IMR-90 (cell line): ENCODE measurements around the gene GLO1. TPM values are rescaled to one million over a fixed set of nuclear protein-coding genes. Genes with fewer than 3 reads are reported as not detected.

Experiments
- ATAC-seq: fragments of 200-7000 bp; cut with Tn5 transposase; 2 replicates; pipeline ENCODE4 v1.9.1; 2020; ENCODE audit warnings: low read depth, mild to moderate bottlenecking, moderate library complexity
- BruUV-seq: library from RNA; stranded (reverse); fragments of 400-500 nt; replicated peaks from 2 replicates; lab custom pipeline; 2021; lab: Mats Ljungman, UMichigan
- CTCF ChIA-PET: fragments of 300-600 bp; formaldehyde crosslinking; extraction: SDS; loops from one replicate; lab custom pipeline; 2021; ENCODE audit warnings: antibody characterized with exemption; lab: Yijun Ruan, JAX
- POLR2A ChIA-PET: fragments of 300-600 bp; sonication (Branson Sonifier 250); formaldehyde crosslinking; loops from one replicate; lab custom pipeline; 2022; ENCODE audit warnings: antibody characterized with exemption; ENCODE audit not compliant: unreplicated experiment; lab: Charles Lee
- DNase-seq: peaks from one replicate; pipeline ENCODE4 v3.0.0; 2013
- H2AFZ ChIP-seq: replicated peaks from 2 replicates; pipeline ENCODE3; 2013; ENCODE audit warnings: low read length, mild to moderate bottlenecking; ENCODE audit not compliant: poor library complexity
- H2AK5ac ChIP-seq: 2 replicates; pipeline ENCODE4 v1.6.1; 2013; ENCODE audit warnings: low read depth, low read length, inconsistent platforms
- H2AK9ac ChIP-seq: replicated peaks from 2 replicates; pipeline ENCODE3; 2013; ENCODE audit warnings: mild to moderate bottlenecking, low read depth, low read length, moderate library complexity; ENCODE audit not compliant: poor library complexity
- H2BK120ac ChIP-seq: 2 replicates; pipeline ENCODE4 v1.6.1; 2013; ENCODE audit warnings: low read depth, low read length, inconsistent platforms
- H2BK15ac ChIP-seq: 3 replicates; pipeline ENCODE4 v1.6.1; 2013; ENCODE audit warnings: low read depth, low read length, inconsistent platforms
- H2BK20ac ChIP-seq: 2 replicates; pipeline ENCODE4 v1.6.1; 2013; ENCODE audit warnings: low read depth, mild to moderate bottlenecking, inconsistent platforms, low read length, moderate library complexity
- H2BK5ac ChIP-seq: 2 replicates; pipeline ENCODE4 v1.6.1; 2013; ENCODE audit warnings: mild to moderate bottlenecking, low read depth, low read length, inconsistent platforms; ENCODE audit not compliant: poor library complexity, severe bottlenecking
- H3K14ac ChIP-seq: replicated peaks from 2 replicates; pipeline ENCODE4 v1.6.1; 2013; ENCODE audit warnings: low read depth, low read length, inconsistent platforms
- H3K18ac ChIP-seq: 2 replicates; pipeline ENCODE4 v1.6.1; 2013; ENCODE audit warnings: low read depth, low read length, control low read depth
- H3K23ac ChIP-seq: 2 replicates; pipeline ENCODE4 v1.6.1; 2013; ENCODE audit warnings: low read depth, low read length, inconsistent platforms
- H3K27ac ChIP-seq: 2 replicates; pipeline ENCODE4 v1.5.1; 2013; ENCODE audit warnings: mild to moderate bottlenecking, control low read depth, low read length; ENCODE audit not compliant: insufficient read depth
- H3K27me3 ChIP-seq: 2 replicates; pipeline ENCODE4 v1.6.1; 2013; ENCODE audit warnings: low read length; ENCODE audit not compliant: control insufficient read depth, insufficient read depth
- H3K36me3 ChIP-seq: 2 replicates; pipeline ENCODE4 v1.6.1; 2013; ENCODE audit warnings: low read length, mixed read lengths; ENCODE audit not compliant: control insufficient read depth, insufficient read depth
- H3K4ac ChIP-seq: 2 replicates; pipeline ENCODE4 v1.6.1; 2013; ENCODE audit warnings: low read depth, low read length, inconsistent platforms
- H3K4me1 ChIP-seq: 2 replicates; pipeline ENCODE4 v1.6.1; 2013; ENCODE audit warnings: low read length, mixed read lengths; ENCODE audit not compliant: control insufficient read depth, insufficient read depth
- H3K4me2 ChIP-seq: 2 replicates; pipeline ENCODE4 v1.6.1; 2013; ENCODE audit warnings: low read depth, mild to moderate bottlenecking, control low read depth, low read length, moderate library complexity
- H3K4me3 ChIP-seq: 2 replicates; pipeline ENCODE4 v1.5.1; 2013; ENCODE audit warnings: low read depth, mild to moderate bottlenecking, control low read depth, low read length, moderate library complexity; ENCODE audit not compliant: insufficient read depth
- H3K56ac ChIP-seq: 2 replicates; pipeline ENCODE4 v1.6.1; 2013; ENCODE audit warnings: low read length, inconsistent platforms; ENCODE audit not compliant: insufficient read depth; ENCODE audit errors: extremely low read depth
- H3K79me1 ChIP-seq, 2 experiments: 2 replicates each; pipeline ENCODE4 v1.6.1; 2013; ENCODE audit warnings: low read length in 2 of 2, inconsistent platforms in 1 of 2, low read depth in 1 of 2
- H3K9ac ChIP-seq: 2 replicates; pipeline ENCODE4 v1.6.1; 2013; ENCODE audit warnings: low read depth, low read length, control low read depth
- H3K9me1 ChIP-seq: 2 replicates; pipeline ENCODE4 v1.6.1; 2013; ENCODE audit warnings: low read length, inconsistent platforms; ENCODE audit not compliant: insufficient read depth
- H3K9me3 ChIP-seq: 2 replicates; pipeline ENCODE4 v1.6.1; 2013; ENCODE audit warnings: low read length; ENCODE audit not compliant: control insufficient read depth, insufficient read depth
- H4K20me1 ChIP-seq: 2 replicates; pipeline ENCODE4 v1.6.1; 2013; ENCODE audit warnings: low read length, inconsistent platforms; ENCODE audit not compliant: insufficient read depth
- H4K5ac ChIP-seq: 2 replicates; pipeline ENCODE4 v1.6.1; 2013; ENCODE audit warnings: mild to moderate bottlenecking, low read depth, low read length, control low read depth
- H4K8ac ChIP-seq, 2 experiments: 2 replicates each; pipeline ENCODE4 v1.6.1; 2013; ENCODE audit warnings: low read depth in 2 of 2, low read length in 2 of 2, control low read depth in 1 of 2, inconsistent platforms in 1 of 2
- H4K91ac ChIP-seq: 2 replicates; pipeline ENCODE4 v1.6.1; 2013; ENCODE audit warnings: low read depth, low read length, inconsistent platforms; ENCODE audit not compliant: insufficient read depth
- CHD1 ChIP-seq: IDR thresholded peaks from 2 replicates; pipeline ENCODE4 v1.6.1; 2012; ENCODE audit warnings: low read depth, low read length, improper control_type of control experiment
- MAFK ChIP-seq: IDR thresholded peaks from 2 replicates; pipeline ENCODE4 v1.6.1; 2012; ENCODE audit warnings: low read depth, low read length, improper control_type of control experiment
- POLR2A ChIP-seq: IDR thresholded peaks from 2 replicates; pipeline ENCODE4 v1.6.1; 2012; ENCODE audit warnings: mild to moderate bottlenecking, low read depth, low read length
- RCOR1 ChIP-seq: IDR thresholded peaks from 2 replicates; pipeline ENCODE4 v1.6.1; 2012; ENCODE audit warnings: mild to moderate bottlenecking, low read length, improper control_type of control experiment; ENCODE audit not compliant: insufficient replicate concordance
- RFX5 ChIP-seq: IDR thresholded peaks from 2 replicates; pipeline ENCODE4 v1.8.0; 2012; ENCODE audit warnings: low read depth, mild to moderate bottlenecking, low read length, moderate library complexity
- whole genome bisulfite sequencing, 2 experiments: methylation state at CpG; one replicate each; pipeline versions ENCODE4 v1.1.5 to v1.1.7; 2013; ENCODE audit warnings: missing lambda C conversion rate in 2 of 2; ENCODE audit not compliant: insufficient read length in 1 of 2; ENCODE audit errors: extremely low coverage in 2 of 2; 5-methylcytosine and 5-hydroxymethylcytosine counted together
- dilution Hi-C: fragments of 300-500 bp; cut with HindIII; formaldehyde crosslinking; loops from one replicate; pipeline ENCODE4 v1.14.3; 2018; ENCODE audit warnings: low sequenced_read_pairs; ENCODE audit not compliant: unreplicated experiment
- in situ Hi-C: fragments of 300-500 bp; cut with MboI; formaldehyde crosslinking; loops from 3 replicates; pipeline ENCODE4 v1.14.3; 2019; ENCODE audit warnings: low sequenced_read_pairs, inconsistent platforms, mixed read lengths
- intact Hi-C: fragments of 100-400 bp; cut with micrococcal nuclease; formaldehyde crosslinking; loops from 2 replicates; pipeline ENCODE4 v1.10.0; 2022
- polyA plus RNA-seq, 3 experiments: library from polyadenylated mRNA; depleted of rRNA; stranded (reverse); fragments of >200 nt; gene quantifications; 2 replicates each; pipeline ENCODE4 v1.2.3, GENCODE V29; 2012; ENCODE audit warnings: low replicate concordance in 1 of 3
- total RNA-seq: library from RNA; depleted of rRNA; stranded (reverse); fragments of >200 nt; gene quantifications from 2 replicates; pipeline ENCODE4 v1.2.3, GENCODE V29; 2012
- TF ChIP-seq, protein P1 (sequence below): fragments of 150-350 bp; IDR thresholded peaks from 2 replicates; pipeline ENCODE4 v1.6.1; 2016; ENCODE audit warnings: low read depth, mild to moderate bottlenecking, low read length, moderate library complexity, borderline replicate concordance
- TF ChIP-seq, protein P2 (sequence below): conservative IDR thresholded peaks from 2 replicates; pipeline ENCODE4 v1.5.1; 2012; ENCODE audit warnings: mild to moderate bottlenecking, low read depth, low read length, improper control_type of control experiment

The GLO1 gene
- total and polyA plus RNA-seq, 2 of the 4 experiments (the other 2 are of a cell fraction): 65.1 to 111 TPM

DNA sequence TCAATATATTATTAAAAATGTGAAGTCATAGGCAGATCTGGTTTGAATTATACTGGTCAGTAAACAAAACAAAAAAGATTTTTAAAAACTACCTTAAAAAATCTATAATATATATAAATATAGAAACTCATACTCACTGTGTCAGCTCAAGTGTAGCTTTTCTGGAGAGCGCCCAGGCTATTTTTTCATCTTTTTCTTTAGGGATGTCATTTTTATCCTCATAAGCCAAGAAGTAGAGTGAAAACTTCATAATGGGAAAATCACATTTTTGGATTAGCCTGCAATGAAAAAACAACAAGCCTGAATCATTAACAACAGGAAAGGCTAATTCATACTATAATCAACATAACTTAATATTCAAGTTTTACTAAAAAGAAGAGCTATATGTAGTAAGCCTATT is 18.7 kb downstream of the GLO1 start:
- H2AFZ ChIP-seq: no peak overlapping the region
- no CpG with 5 or more reads among the region's 1 CpG for WGBS, 2 experiments

More for the DNA sequence above, 18.7 kb downstream of the GLO1 start:
- Histone ChIP-seq H3K9ac (no peak overlapping the region), H3K4ac (no peak overlapping the region), H3K23ac (no peak overlapping the region), H3K4me3 (no peak overlapping the region), H3K27me3 (no peaks in the 10 kb centered on the region), H4K91ac (no peak overlapping the region), H3K18ac (no peak overlapping the region), H4K20me1 (peaks cover 16% of the 10 kb centered on the region), H2AK9ac (no peak overlapping the region), H3K9me3 (no peaks in the 10 kb centered on the region), H2BK5ac (no peak overlapping the region), H2AK5ac (no peak overlapping the region), H2BK15ac (no peak overlapping the region), H3K14ac (no peak overlapping the region), H3K4me1 (peaks cover 7% of the 10 kb centered on the region; the same call in 1 of the 2 replicates), H3K4me2 (no peak overlapping the region), H3K9me1 (peaks cover 15% of the 10 kb centered on the region), H4K5ac (no peak overlapping the region), H2BK120ac (no peak overlapping the region), H3K79me1 (peaks cover 12 to 30% of the 10 kb centered on the region in 2 experiments), H3K27ac (no peak overlapping the region), H3K36me3 (peaks cover 9% of the 10 kb centered on the region), H3K56ac (no peak overlapping the region), H4K8ac (no peak overlapping the region), H2BK20ac (no peak overlapping the region)
- BruUV-seq: no TSS peak
- intact Hi-C loops (no loop called here), in situ Hi-C loops (no loop called here), dilution Hi-C loops (no loop called here)
- ChIA-PET POLR2A (no interaction called here), CTCF (no interaction called here)
- TF ChIP-seq, protein P1, sequence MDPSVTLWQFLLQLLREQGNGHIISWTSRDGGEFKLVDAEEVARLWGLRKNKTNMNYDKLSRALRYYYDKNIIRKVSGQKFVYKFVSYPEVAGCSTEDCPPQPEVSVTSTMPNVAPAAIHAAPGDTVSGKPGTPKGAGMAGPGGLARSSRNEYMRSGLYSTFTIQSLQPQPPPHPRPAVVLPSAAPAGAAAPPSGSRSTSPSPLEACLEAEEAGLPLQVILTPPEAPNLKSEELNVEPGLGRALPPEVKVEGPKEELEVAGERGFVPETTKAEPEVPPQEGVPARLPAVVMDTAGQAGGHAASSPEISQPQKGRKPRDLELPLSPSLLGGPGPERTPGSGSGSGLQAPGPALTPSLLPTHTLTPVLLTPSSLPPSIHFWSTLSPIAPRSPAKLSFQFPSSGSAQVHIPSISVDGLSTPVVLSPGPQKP: no peak
- TF ChIP-seq, protein P2, sequence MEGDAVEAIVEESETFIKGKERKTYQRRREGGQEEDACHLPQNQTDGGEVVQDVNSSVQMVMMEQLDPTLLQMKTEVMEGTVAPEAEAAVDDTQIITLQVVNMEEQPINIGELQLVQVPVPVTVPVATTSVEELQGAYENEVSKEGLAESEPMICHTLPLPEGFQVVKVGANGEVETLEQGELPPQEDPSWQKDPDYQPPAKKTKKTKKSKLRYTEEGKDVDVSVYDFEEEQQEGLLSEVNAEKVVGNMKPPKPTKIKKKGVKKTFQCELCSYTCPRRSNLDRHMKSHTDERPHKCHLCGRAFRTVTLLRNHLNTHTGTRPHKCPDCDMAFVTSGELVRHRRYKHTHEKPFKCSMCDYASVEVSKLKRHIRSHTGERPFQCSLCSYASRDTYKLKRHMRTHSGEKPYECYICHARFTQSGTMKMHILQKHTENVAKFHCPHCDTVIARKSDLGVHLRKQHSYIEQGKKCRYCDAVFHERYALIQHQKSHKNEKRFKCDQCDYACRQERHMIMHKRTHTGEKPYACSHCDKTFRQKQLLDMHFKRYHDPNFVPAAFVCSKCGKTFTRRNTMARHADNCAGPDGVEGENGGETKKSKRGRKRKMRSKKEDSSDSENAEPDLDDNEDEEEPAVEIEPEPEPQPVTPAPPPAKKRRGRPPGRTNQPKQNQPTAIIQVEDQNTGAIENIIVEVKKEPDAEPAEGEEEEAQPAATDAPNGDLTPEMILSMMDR: no peak
- TF ChIP-seq CHD1 (no peak), MAFK (no peak), POLR2A (no peak), RFX5 (no peak), RCOR1 (no peak)
- DNase-seq (no peak), ATAC-seq (no peak)
